GM23338 (cell line): ENCODE measurements around the gene WDR93. TPM values are rescaled to one million over a fixed set of nuclear protein-coding genes. Genes with fewer than 3 reads are reported as not detected.

ENCODE experiments used
- ATAC-seq: fragments of 200-7000 bp; cut with Tn5 transposase; 3 replicates; pipeline ENCODE4 v1.9.1; 2020
- DNase-seq: peaks from one replicate; pipeline ENCODE4 v3.0.0-alpha.2; 2015; ENCODE audit warnings: low spot score
- H2AFZ ChIP-seq: fragments of 200-600 bp; sonication (generic); 2 replicates; pipeline ENCODE4 v1.8.0; 2016; ENCODE audit warnings: antibody characterized with exemption, mild to moderate bottlenecking, moderate library complexity
- H3F3A ChIP-seq: fragments of 200-600 bp; sonication (generic); replicated peaks from 2 replicates; pipeline ENCODE4 v1.8.0; 2017; ENCODE audit warnings: antibody characterized with exemption, mixed run types, low read depth
- H3K27ac ChIP-seq: fragments of 200-600 bp; sonication (generic); 2 replicates; pipeline ENCODE4 v1.6.1; 2016; ENCODE audit warnings: low read depth
- H3K27me3 ChIP-seq: fragments of 200-600 bp; sonication (generic); 2 replicates; pipeline ENCODE4 v1.8.0; 2016; ENCODE audit warnings: mild to moderate bottlenecking, mixed run types, moderate library complexity; ENCODE audit not compliant: insufficient read depth
- H3K36me3 ChIP-seq: fragments of 200-600 bp; sonication (generic); 2 replicates; pipeline ENCODE4 v1.8.0; 2016; ENCODE audit warnings: mild to moderate bottlenecking; ENCODE audit not compliant: insufficient read depth
- H3K4me1 ChIP-seq: fragments of 200-600 bp; sonication (generic); 2 replicates; pipeline ENCODE4 v1.8.0; 2016; ENCODE audit warnings: mild to moderate bottlenecking, moderate library complexity; ENCODE audit not compliant: insufficient read depth
- H3K4me2 ChIP-seq: fragments of 200-600 bp; sonication (generic); 2 replicates; pipeline ENCODE4 v1.7.1; 2017; ENCODE audit warnings: mixed run types
- H3K4me3 ChIP-seq: fragments of 200-600 bp; sonication (generic); 2 replicates; pipeline ENCODE4 v1.6.1; 2016; ENCODE audit warnings: mixed run types
- H3K79me2 ChIP-seq: fragments of 200-600 bp; sonication (generic); replicated peaks from 2 replicates; pipeline ENCODE4 v1.8.0; 2017; ENCODE audit warnings: mild to moderate bottlenecking; ENCODE audit not compliant: insufficient read depth
- H3K9me2 ChIP-seq: fragments of 200-600 bp; sonication (generic); 2 replicates; pipeline ENCODE4 v1.8.0; 2017; ENCODE audit not compliant: insufficient read depth
- H4K20me1 ChIP-seq: fragments of 200-600 bp; sonication (generic); replicated peaks from 2 replicates; pipeline ENCODE4 v1.8.0; 2017; ENCODE audit warnings: mild to moderate bottlenecking; ENCODE audit not compliant: insufficient read depth
- H3K27ac Mint-ChIP-seq: 2 replicates; pipeline ENCODE4 v1.8.0; 2020; ENCODE audit warnings: inconsistent platforms, mild to moderate bottlenecking, moderate library complexity, mixed read lengths
- H3K27me3 Mint-ChIP-seq: 3 replicates; pipeline ENCODE4 v1.8.0; 2022; ENCODE audit warnings: low read depth, mild to moderate bottlenecking, moderate library complexity, mixed read lengths, inconsistent platforms; ENCODE audit not compliant: insufficient read depth, poor library complexity
- H3K36me3 Mint-ChIP-seq: 3 replicates; pipeline ENCODE4 v1.8.0; 2021; ENCODE audit warnings: low read depth, mild to moderate bottlenecking, inconsistent platforms, moderate library complexity, mixed read lengths
- H3K4me1 Mint-ChIP-seq: 3 replicates; pipeline ENCODE4 v1.8.0; 2020; ENCODE audit warnings: mild to moderate bottlenecking, inconsistent platforms, mixed read lengths
- H3K4me3 Mint-ChIP-seq: 3 replicates; pipeline ENCODE4 v1.8.0; 2021; ENCODE audit warnings: moderate library complexity, mild to moderate bottlenecking, inconsistent platforms, mixed read lengths
- H3K9me3 Mint-ChIP-seq: 3 replicates; pipeline ENCODE4 v1.8.0; 2020; ENCODE audit warnings: moderate library complexity, mild to moderate bottlenecking, inconsistent platforms, mixed read lengths
- CREB1 ChIP-seq: fragments of 250-450 bp; sonication (Bioruptor Pico); IDR thresholded peaks from 2 replicates; pipeline ENCODE4 v1.5.0; 2020; ENCODE audit warnings: low read depth, mild to moderate bottlenecking, moderate library complexity
- EZH2 ChIP-seq: fragments of 200-600 bp; sonication (generic); IDR thresholded peaks from one replicate; pipeline ENCODE4 v1.8.0; 2017; ENCODE audit warnings: antibody characterized with exemption, mild to moderate bottlenecking, low read depth; ENCODE audit not compliant: unreplicated experiment
- EZH2phosphoT487 ChIP-seq: fragments of 200-600 bp; sonication (generic); IDR thresholded peaks from one replicate; pipeline ENCODE4 v1.8.1; 2018; ENCODE audit warnings: antibody characterized with exemption; ENCODE audit not compliant: unreplicated experiment
- JUNB ChIP-seq: IDR thresholded peaks from one replicate; pipeline ENCODE4 v1.6.1; 2016; ENCODE audit warnings: antibody characterized with exemption; ENCODE audit not compliant: unreplicated experiment
- NANOG ChIP-seq: IDR thresholded peaks from 2 replicates; pipeline ENCODE4 v1.6.1; 2016; ENCODE audit warnings: antibody characterized with exemption, borderline replicate concordance
- POLR2AphosphoS5 ChIP-seq: IDR thresholded peaks from 2 replicates; pipeline ENCODE4 v1.6.1; 2016; ENCODE audit warnings: antibody characterized with exemption, low read depth
- STAT1 ChIP-seq: IDR thresholded peaks from one replicate; pipeline ENCODE4 v1.6.1; 2016; ENCODE audit warnings: antibody characterized with exemption; ENCODE audit not compliant: unreplicated experiment
- ZNF114 ChIP-seq: fragments of 250-450 bp; sonication (Bioruptor Pico); IDR thresholded peaks from 2 replicates; pipeline ENCODE4 v1.5.0; 2020; ENCODE audit warnings: mild to moderate bottlenecking, moderate library complexity
- ZNF331 ChIP-seq: fragments of 250-450 bp; sonication (Bioruptor Pico); IDR thresholded peaks from 2 replicates; pipeline ENCODE4 v1.5.0; 2020; ENCODE audit warnings: low read depth, mild to moderate bottlenecking, moderate library complexity
- polyA plus RNA-seq: library from polyadenylated mRNA; unstranded; fragments of >200 nt; fragmentation: Nextera tagmentation; extraction: Ambion mirVana; gene quantifications from 2 replicates; pipeline ENCODE4 v1.2.1, GENCODE V29; 2016
- total RNA-seq: library from RNA; depleted of rRNA; stranded (reverse); fragments of >200 nt; shearing (Covaris generic); gene quantifications from 2 replicates; pipeline ENCODE4 v1.2.3, GENCODE V29; 2014
- TF ChIP-seq, protein P1 (sequence below), 2 experiments: fragments of 200-600 bp in 1 of 2; sonication (generic) in 1 of 2; conservative IDR thresholded peaks; 2 replicates each; pipeline versions ENCODE4 v1.5.1 to v1.6.1; 2016 to 2017; ENCODE audit warnings: antibody characterized with exemption in 2 of 2, low read depth in 2 of 2, mild to moderate bottlenecking in 2 of 2, moderate library complexity in 1 of 2
- TF ChIP-seq, protein P2 (sequence below): IDR thresholded peaks from 2 replicates; pipeline ENCODE4 v1.6.1; 2016; ENCODE audit warnings: antibody characterized with exemption
- TF ChIP-seq, protein P3 (sequence below): IDR thresholded peaks from one replicate; pipeline ENCODE4 v1.6.1; 2018; ENCODE audit warnings: antibody characterized with exemption; ENCODE audit not compliant: unreplicated experiment
- TF ChIP-seq, protein P4 (sequence below): fragments of 250-450 bp; sonication (Bioruptor Pico); IDR thresholded peaks from 2 replicates; pipeline ENCODE4 v1.5.0; 2020; ENCODE audit warnings: mild to moderate bottlenecking, moderate library complexity

Gene WDR93
- total and polyA plus RNA-seq, 2 experiments from 2014 or later, result 0.14 TPM; not detected in 1

DNA sequence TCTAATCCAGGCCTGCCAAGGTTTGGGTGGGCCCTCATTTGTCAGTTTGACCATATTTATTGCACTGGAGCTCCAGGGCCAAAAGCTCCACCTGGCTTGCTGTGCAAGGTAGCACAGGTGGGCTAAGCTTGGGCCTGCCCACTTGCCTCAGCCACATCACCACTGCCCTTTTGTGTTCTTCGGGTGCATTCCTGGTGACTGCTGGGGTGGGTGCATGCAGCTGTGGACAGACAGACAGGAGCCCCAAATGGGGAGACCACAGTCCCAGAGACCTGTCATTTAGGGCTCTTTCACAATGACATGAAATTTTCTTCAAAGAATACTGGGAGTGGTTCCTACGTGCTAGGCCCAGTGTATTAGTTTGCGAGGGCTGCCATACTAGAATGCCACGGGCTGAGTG, 88.2 kb downstream of the WDR93 start:
- DNase-seq, result no peak
- H3K27me3 Mint-ChIP-seq, result peaks cover 28% of the 10 kb centered on the region

More for the DNA sequence above, 88.2 kb downstream of the WDR93 start:
- Mint-ChIP-seq H3K27ac (no peak overlapping the region), H3K4me3 (no peak overlapping the region), H3K9me3 (no peaks in the 10 kb centered on the region), H3K36me3 (no peaks in the 10 kb centered on the region), H3K4me1 (peaks cover 16% of the 10 kb centered on the region)
- no peak for ATAC-seq
- H2AFZ ChIP-seq, result no peak overlapping the region
- H3K27ac ChIP-seq, result no peak overlapping the region
- H3K4me1 ChIP-seq, result peaks cover 18% of the 10 kb centered on the region
- TF ChIP-seq, protein P1, sequence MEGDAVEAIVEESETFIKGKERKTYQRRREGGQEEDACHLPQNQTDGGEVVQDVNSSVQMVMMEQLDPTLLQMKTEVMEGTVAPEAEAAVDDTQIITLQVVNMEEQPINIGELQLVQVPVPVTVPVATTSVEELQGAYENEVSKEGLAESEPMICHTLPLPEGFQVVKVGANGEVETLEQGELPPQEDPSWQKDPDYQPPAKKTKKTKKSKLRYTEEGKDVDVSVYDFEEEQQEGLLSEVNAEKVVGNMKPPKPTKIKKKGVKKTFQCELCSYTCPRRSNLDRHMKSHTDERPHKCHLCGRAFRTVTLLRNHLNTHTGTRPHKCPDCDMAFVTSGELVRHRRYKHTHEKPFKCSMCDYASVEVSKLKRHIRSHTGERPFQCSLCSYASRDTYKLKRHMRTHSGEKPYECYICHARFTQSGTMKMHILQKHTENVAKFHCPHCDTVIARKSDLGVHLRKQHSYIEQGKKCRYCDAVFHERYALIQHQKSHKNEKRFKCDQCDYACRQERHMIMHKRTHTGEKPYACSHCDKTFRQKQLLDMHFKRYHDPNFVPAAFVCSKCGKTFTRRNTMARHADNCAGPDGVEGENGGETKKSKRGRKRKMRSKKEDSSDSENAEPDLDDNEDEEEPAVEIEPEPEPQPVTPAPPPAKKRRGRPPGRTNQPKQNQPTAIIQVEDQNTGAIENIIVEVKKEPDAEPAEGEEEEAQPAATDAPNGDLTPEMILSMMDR (conservative IDR thresholded peaks at IDR 0.05; ENCODE audit: low read depth in 2 of 2), result no peak
- TF ChIP-seq CREB1 (CRISPR knock-in tag) (no peak), EZH2phosphoT487 (no peak), POLR2AphosphoS5 (no peak), ZNF114 (CRISPR knock-in tag) (no peak), STAT1 (no peak), ZNF331 (CRISPR knock-in tag) (no peak), JUNB (no peak), EZH2 (no peak), NANOG (no peak)
- TF ChIP-seq, protein P2, sequence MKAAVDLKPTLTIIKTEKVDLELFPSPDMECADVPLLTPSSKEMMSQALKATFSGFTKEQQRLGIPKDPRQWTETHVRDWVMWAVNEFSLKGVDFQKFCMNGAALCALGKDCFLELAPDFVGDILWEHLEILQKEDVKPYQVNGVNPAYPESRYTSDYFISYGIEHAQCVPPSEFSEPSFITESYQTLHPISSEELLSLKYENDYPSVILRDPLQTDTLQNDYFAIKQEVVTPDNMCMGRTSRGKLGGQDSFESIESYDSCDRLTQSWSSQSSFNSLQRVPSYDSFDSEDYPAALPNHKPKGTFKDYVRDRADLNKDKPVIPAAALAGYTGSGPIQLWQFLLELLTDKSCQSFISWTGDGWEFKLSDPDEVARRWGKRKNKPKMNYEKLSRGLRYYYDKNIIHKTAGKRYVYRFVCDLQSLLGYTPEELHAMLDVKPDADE, result no peak
- TF ChIP-seq, protein P3, sequence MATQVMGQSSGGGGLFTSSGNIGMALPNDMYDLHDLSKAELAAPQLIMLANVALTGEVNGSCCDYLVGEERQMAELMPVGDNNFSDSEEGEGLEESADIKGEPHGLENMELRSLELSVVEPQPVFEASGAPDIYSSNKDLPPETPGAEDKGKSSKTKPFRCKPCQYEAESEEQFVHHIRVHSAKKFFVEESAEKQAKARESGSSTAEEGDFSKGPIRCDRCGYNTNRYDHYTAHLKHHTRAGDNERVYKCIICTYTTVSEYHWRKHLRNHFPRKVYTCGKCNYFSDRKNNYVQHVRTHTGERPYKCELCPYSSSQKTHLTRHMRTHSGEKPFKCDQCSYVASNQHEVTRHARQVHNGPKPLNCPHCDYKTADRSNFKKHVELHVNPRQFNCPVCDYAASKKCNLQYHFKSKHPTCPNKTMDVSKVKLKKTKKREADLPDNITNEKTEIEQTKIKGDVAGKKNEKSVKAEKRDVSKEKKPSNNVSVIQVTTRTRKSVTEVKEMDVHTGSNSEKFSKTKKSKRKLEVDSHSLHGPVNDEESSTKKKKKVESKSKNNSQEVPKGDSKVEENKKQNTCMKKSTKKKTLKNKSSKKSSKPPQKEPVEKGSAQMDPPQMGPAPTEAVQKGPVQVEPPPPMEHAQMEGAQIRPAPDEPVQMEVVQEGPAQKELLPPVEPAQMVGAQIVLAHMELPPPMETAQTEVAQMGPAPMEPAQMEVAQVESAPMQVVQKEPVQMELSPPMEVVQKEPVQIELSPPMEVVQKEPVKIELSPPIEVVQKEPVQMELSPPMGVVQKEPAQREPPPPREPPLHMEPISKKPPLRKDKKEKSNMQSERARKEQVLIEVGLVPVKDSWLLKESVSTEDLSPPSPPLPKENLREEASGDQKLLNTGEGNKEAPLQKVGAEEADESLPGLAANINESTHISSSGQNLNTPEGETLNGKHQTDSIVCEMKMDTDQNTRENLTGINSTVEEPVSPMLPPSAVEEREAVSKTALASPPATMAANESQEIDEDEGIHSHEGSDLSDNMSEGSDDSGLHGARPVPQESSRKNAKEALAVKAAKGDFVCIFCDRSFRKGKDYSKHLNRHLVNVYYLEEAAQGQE, result no peak
- TF ChIP-seq, protein P4, sequence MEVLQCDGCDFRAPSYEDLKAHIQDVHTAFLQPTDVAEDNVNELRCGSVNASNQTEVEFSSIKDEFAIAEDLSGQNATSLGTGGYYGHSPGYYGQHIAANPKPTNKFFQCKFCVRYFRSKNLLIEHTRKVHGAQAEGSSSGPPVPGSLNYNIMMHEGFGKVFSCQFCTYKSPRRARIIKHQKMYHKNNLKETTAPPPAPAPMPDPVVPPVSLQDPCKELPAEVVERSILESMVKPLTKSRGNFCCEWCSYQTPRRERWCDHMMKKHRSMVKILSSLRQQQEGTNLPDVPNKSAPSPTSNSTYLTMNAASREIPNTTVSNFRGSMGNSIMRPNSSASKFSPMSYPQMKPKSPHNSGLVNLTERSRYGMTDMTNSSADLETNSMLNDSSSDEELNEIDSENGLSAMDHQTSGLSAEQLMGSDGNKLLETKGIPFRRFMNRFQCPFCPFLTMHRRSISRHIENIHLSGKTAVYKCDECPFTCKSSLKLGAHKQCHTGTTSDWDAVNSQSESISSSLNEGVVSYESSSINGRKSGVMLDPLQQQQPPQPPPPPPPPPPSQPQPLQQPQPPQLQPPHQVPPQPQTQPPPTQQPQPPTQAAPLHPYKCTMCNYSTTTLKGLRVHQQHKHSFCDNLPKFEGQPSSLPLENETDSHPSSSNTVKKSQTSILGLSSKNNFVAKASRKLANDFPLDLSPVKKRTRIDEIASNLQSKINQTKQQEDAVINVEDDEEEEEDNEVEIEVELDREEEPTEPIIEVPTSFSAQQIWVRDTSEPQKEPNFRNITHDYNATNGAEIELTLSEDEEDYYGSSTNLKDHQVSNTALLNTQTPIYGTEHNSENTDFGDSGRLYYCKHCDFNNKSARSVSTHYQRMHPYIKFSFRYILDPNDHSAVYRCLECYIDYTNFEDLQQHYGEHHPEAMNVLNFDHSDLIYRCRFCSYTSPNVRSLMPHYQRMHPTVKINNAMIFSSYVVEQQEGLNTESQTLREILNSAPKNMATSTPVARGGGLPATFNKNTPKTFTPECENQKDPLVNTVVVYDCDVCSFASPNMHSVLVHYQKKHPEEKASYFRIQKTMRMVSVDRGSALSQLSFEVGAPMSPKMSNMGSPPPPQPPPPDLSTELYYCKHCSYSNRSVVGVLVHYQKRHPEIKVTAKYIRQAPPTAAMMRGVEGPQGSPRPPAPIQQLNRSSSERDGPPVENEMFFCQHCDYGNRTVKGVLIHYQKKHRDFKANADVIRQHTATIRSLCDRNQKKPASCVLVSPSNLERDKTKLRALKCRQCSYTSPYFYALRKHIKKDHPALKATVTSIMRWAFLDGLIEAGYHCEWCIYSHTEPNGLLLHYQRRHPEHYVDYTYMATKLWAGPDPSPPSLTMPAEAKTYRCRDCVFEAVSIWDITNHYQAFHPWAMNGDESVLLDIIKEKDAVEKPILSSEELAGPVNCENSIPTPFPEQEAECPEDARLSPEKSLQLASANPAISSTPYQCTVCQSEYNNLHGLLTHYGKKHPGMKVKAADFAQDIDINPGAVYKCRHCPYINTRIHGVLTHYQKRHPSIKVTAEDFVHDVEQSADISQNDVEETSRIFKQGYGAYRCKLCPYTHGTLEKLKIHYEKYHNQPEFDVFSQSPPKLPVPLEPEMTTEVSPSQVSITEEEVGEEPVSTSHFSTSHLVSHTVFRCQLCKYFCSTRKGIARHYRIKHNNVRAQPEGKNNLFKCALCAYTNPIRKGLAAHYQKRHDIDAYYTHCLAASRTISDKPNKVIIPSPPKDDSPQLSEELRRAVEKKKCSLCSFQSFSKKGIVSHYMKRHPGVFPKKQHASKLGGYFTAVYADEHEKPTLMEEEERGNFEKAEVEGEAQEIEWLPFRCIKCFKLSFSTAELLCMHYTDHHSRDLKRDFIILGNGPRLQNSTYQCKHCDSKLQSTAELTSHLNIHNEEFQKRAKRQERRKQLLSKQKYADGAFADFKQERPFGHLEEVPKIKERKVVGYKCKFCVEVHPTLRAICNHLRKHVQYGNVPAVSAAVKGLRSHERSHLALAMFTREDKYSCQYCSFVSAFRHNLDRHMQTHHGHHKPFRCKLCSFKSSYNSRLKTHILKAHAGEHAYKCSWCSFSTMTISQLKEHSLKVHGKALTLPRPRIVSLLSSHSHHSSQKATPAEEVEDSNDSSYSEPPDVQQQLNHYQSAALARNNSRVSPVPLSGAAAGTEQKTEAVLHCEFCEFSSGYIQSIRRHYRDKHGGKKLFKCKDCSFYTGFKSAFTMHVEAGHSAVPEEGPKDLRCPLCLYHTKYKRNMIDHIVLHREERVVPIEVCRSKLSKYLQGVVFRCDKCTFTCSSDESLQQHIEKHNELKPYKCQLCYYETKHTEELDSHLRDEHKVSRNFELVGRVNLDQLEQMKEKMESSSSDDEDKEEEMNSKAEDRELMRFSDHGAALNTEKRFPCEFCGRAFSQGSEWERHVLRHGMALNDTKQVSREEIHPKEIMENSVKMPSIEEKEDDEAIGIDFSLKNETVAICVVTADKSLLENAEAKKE (CRISPR knock-in tag), result no peak
- peaks cover 40% of the 10 kb centered on the region for H3K27me3 ChIP-seq
- no peak overlapping the region for H3K4me3 ChIP-seq
- H3K79me2 ChIP-seq, result no peaks in the 10 kb centered on the region
- H3K36me3 ChIP-seq, result no peaks in the 10 kb centered on the region
- peaks cover 3% of the 10 kb centered on the region; the same call in 1 of the 2 replicates for H3K9me2 ChIP-seq
- no peaks in the 10 kb centered on the region for H4K20me1 ChIP-seq
- H3K4me2 ChIP-seq, result no peak overlapping the region
- H3F3A ChIP-seq, result no peaks in the 10 kb centered on the region
